HG03103 (cell line): ENCODE results near the gene EDA2R.

Experiments used
- ATAC-seq: cut with Tn5 transposase; IDR thresholded peaks from one replicate; pipeline ENCODE4 v1.9.1; 2021; ENCODE audit warnings: low read depth; ENCODE audit not compliant: unreplicated experiment

Gene EDA2R, protein sequence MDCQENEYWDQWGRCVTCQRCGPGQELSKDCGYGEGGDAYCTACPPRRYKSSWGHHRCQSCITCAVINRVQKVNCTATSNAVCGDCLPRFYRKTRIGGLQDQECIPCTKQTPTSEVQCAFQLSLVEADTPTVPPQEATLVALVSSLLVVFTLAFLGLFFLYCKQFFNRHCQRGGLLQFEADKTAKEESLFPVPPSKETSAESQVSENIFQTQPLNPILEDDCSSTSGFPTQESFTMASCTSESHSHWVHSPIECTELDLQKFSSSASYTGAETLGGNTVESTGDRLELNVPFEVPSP

GRCh38 chrX:66638591-66639500, at the start of gene EDA2R:
EDA2R (minus strand) TSS chrX:66639078; CDS start chrX:66616020, 23,058 bp downstream.
- peak; percentile 93 for ATAC-seq

GRCh38 chrX:66684196-66684595, 45.3 kb upstream of the EDA2R start:
- no peak for ATAC-seq

GRCh38 chrX:66680451-66680850, 41.6 kb upstream of the EDA2R start:
- ATAC-seq: no peak

- no peak for ATAC-seq
These were observed 38.6 kb upstream of the EDA2R start for GRCh38 chrX:66677430-66677829.

DNA sequence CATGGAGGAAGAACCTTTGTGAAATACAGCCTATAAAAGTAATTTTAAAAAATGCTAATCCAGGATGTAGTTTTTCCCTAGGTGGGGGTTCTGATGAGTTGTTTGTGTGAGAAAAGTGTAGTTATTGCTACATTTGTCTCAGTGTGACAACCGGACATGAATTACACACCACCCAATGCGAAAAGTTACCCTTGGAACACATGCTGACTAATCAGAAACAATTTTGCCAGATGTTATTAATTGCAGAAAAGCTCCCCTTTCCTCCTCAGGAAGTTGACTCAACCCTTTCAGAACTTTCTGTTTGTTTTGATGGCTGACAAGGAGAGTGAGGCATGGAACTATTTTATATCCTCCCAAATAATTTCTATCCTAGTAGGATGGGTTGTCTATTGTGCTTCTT, 38.1 kb upstream of the EDA2R start:
- ATAC-seq: no peak

- no peak for ATAC-seq
These were observed 37.5 kb upstream of the EDA2R start for GRCh38 chrX:66676413-66676812.

DNA sequence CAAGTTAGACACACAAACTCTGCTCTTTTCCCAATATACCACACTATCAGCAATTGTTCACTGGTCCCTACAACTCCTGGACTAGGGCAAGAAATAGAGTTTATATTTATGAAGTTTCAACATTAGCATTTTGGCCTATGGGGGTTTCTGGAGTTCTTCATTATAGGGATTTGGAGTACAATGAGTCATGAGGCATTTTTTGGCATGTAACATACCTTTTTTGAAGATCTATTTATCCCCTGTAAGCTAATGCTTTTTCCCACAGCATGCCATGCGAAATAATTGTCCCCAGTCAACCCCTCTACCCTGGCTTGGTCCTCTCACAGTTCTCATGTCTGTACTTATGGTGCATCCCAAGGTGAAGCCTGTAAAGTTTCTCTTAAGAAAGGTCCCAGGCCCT, 36.7 kb upstream of the EDA2R start:
- no peak for ATAC-seq

DNA sequence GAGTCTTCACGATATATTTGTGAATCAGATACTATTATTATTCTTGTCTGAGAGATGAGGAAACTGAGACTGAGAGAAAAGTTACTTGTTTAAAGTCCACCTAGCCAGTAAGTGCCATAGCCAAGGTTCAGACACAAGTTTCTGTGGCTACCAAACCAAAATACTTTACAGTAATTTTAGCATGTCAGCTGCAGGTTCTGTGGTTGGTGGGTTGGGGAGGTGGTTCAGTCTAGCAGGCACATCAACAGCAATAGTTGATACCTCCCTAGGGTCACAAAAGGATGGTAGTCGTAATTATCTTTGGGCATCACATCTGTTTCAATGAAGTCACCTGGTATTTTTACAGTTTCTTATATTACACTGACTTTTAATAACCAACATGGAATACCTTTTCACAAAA, 35.6 kb upstream of the EDA2R start:
- no peak for ATAC-seq

DNA sequence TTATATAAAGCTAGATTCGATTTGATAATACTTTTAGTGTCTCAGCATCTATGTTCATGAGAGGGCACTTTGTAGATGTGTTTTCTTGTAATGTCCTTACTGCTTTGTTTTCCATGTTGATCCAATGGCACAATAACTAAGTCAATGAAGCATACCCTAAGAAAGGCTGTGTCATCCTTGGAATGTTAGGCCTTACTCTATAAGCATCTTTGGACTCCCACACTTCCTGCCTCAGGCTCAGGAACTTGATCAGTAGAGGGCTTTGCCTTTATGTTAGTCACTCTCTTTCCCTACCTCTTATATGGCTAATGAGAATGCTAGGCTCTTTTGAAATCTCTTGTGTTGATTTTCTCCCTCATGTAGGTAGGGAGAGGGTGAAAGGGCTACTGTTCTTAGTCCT, 33.2 kb upstream of the EDA2R start:
- ATAC-seq: no peak

DNA sequence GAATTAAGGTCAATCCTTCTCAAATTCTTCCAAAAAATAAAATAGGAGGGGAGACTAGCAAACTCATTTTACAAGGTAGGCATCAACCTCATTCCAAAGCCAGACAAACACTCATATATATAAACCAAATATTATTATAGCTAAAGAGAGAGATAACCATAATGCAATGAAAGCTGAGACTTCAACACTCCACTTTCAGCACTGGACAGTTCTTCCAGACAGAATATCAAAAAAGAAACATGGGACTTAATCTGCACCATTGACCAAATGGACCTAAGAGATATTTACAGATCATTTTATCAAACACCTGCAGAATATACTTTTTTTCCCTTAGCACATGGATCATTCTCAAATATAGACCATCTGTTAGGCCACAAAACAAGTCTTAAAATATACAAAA, 15.5 kb upstream of the EDA2R start:
- ATAC-seq: no peak

GRCh38 chrX:66635360-66635759, 3.5 kb downstream of the EDA2R start:
- ATAC-seq: no peak

DNA sequence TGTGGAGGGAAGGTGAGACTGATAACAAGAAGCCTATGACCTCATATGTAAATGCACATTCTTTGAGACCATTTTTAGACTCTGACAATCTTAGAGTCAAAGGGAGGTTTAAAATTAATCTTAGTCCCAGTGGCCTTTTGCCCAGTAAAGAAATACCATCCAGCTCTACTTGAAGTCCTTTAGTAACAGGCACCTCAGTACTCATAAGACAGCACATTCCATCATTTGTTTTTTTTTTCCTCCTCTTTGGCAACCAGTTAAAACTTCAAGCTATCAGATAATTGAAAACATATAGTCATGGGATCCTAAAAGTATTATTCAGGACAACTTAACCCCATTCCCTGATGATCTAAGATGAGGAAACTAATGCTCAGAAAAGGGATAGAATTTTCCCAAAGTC, 4.6 kb downstream of the EDA2R start:
- ATAC-seq: no peak

DNA sequence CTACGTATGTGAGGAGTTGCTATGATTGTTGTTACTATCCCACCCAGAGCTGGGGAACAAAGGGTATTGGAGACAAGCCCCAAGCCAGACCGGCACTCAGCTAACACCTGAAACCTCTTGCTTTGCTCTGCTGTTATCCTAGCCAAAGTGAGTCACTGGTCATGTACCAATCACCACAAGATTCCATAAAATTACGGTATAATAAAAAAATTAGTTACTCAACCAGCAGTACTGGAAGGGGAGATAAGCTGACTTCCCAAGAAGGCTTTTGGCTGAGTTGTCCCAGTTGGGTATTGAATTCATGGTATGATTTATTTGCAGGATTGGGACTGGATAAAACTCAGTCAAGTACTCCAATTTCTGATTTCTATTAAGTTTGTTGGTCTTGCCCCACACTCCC, 5.3 kb downstream of the EDA2R start:
- ATAC-seq: no peak

- ATAC-seq: no peak
These were observed 5.9 kb downstream of the EDA2R start for GRCh38 chrX:66632981-66633380.

- ATAC-seq: no peak
These were observed 6.4 kb downstream of the EDA2R start for GRCh38 chrX:66632473-66632872.

GRCh38 chrX:66625525-66625924, 13.4 kb downstream of the EDA2R start:
- peak; percentile 74 for ATAC-seq

DNA sequence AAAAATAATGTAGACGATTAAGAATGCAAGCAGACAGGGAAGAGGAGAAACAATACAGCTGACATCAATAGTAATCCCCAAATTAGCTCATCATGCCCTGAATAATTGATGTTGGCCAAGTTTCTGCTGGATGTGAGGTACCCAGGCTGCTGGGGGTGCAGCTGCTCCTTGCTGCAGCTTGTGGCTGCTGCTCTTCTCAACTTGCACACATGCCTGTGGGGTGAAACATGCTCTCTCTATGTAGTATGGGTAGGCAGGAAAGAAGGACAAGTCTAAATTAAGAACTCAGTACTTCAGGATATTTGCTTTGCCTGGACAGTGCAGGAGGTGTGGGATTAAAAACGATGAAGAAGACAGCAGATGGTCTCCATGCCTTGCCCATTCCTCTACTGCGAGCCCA, 16.7 kb downstream of the EDA2R start:
- ATAC-seq: no peak

GRCh38 chrX:66616944-66617343, 21.9 kb downstream of the EDA2R start:
- ATAC-seq: no peak

- ATAC-seq: no peak
These were observed 36.4 kb downstream of the EDA2R start for GRCh38 chrX:66602381-66602938.

DNA sequence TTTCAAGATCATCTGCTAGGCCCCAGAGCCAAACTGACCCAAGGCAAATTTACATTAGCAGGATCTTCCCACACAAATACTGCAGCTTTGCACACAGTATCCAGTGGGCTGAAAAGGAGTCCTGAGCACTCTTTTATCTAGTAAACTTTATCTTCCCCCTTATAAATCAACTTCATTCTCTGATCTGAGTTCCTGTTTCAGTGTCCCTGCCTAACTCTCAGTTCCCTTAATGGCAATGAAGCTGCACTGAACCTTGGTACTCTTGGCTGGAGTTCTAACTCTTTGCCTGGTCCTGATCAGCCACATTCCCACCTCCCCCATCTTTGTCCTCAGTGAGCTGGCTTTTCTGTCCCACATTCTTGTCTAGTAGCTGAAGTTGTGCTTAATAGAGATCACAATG, 37.4 kb downstream of the EDA2R start:
- no peak for ATAC-seq

DNA sequence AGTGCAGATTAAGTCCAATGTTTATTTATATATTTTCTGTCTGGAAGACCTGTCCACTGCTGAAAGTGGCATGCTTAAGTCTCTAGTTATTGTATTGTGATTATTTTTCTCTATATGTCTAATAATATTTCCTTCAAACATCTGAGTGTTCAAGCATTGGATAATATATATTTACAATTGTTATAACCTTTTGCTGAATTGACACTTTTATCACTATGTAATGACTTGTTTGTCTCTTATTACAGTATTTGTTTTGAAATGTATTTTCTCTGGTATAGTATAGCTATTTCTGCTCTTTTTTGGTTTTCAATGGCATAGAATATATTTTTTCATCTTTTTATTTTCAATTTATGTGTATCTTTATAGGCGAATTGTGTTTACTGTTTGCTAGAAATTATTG, 59.7 kb downstream of the EDA2R start:
- ATAC-seq: no peak

GRCh38 chrX:66553973-66554372, 84.9 kb downstream of the EDA2R start:
- no peak for ATAC-seq
